Endometrial microvascular endothelial cells (primary cell): ENCODE measurements around the gene PPP1R17. TPM values are rescaled to one million over a fixed set of nuclear protein-coding genes. Genes with fewer than 3 reads are reported as not detected.

ENCODE experiments used
- total RNA-seq: library from RNA; depleted of rRNA; stranded (reverse); fragments of >200 nt; gene quantifications from one replicate; pipeline ENCODE4 v1.2.3, GENCODE V29; 2015; ENCODE audit errors: inconsistent ontology term

PPP1R17 gene
- total RNA-seq, 1 donor from 2014 or later: not detected

Other genes starting within 250 kb of the PPP1R17 start
- not detected for gene ITPRID1, start 173.1 kb upstream of the PPP1R17 start, total RNA-seq